Liver (tissue), 9 donors: ENCODE results near the gene TMEM232. TPM values are rescaled to one million over a fixed set of nuclear protein-coding genes. Genes with fewer than 3 reads are reported as not detected.

ENCODE experiments used
- DNase-seq: peaks from one replicate; pipeline ENCODE4 v3.0.0-alpha.2; 2017; ENCODE audit warnings: low spot score
- H3K27ac ChIP-seq, 2 donors: one replicate each; pipeline ENCODE4 v1.7.0; 2013; ENCODE audit warnings: inconsistent platforms in 2 of 2, low read length in 2 of 2, control low read depth in 1 of 2, low read depth in 1 of 2, mild to moderate bottlenecking in 1 of 2
- H3K27me3 ChIP-seq, 4 donors: one replicate each; pipeline versions ENCODE4 v1.6.1 to v1.7.0; 2013; ENCODE audit warnings: low read length in 3 of 4, inconsistent platforms in 1 of 4, mild to moderate bottlenecking in 1 of 4, moderate library complexity in 1 of 4; ENCODE audit not compliant: control insufficient read depth in 4 of 4, insufficient read depth in 4 of 4
- H3K36me3 ChIP-seq, 4 donors: one replicate each; pipeline versions ENCODE4 v1.6.1 to v1.7.0; 2013; ENCODE audit warnings: low read length in 3 of 4, mild to moderate bottlenecking in 3 of 4, low read depth in 1 of 4, moderate library complexity in 1 of 4; ENCODE audit not compliant: control insufficient read depth in 4 of 4, insufficient read depth in 3 of 4
- H3K4me1 ChIP-seq, 4 donors: one replicate each; pipeline versions ENCODE4 v1.6.1 to v1.7.0; 2013; ENCODE audit warnings: low read length in 3 of 4, mild to moderate bottlenecking in 3 of 4, moderate library complexity in 1 of 4; ENCODE audit not compliant: control insufficient read depth in 4 of 4, insufficient read depth in 4 of 4
- H3K4me3 ChIP-seq, 3 donors: one replicate each; pipeline versions ENCODE4 v1.6.1 to v1.7.0; 2013; ENCODE audit warnings: low read length in 3 of 3, control low read depth in 1 of 3, low read depth in 1 of 3, mild to moderate bottlenecking in 1 of 3
- H3K9ac ChIP-seq, 2 donors: one replicate each; pipeline ENCODE4 v1.7.0; 2013; ENCODE audit warnings: low read length in 2 of 2, mild to moderate bottlenecking in 2 of 2, moderate library complexity in 2 of 2, control low read depth in 1 of 2, low read depth in 1 of 2
- H3K9me3 ChIP-seq, 4 donors: one replicate each; pipeline versions ENCODE4 v1.6.1 to v1.7.0; 2013; ENCODE audit warnings: low read length in 3 of 4; ENCODE audit not compliant: control insufficient read depth in 4 of 4
- ATF3 ChIP-seq: IDR thresholded peaks from 2 replicates; pipeline ENCODE4 v1.6.1; 2016; ENCODE audit warnings: antibody characterized with exemption
- CTCF ChIP-seq: fragments of 150-350 bp; IDR thresholded peaks from 2 replicates; pipeline ENCODE4 v1.5.1; 2017; ENCODE audit warnings: improper control_type of control experiment, low read depth, low read length; ENCODE audit not compliant: missing input control
- EGR1 ChIP-seq, 2 donors: IDR thresholded peaks; 2 replicates each; pipeline ENCODE4 v1.6.1; 2016 to 2018; ENCODE audit warnings: antibody characterized with exemption in 2 of 2, low read depth in 2 of 2
- FOXA1 ChIP-seq: IDR thresholded peaks from 2 replicates; pipeline ENCODE4 v1.6.1; 2016; ENCODE audit warnings: antibody characterized with exemption
- FOXA2 ChIP-seq: IDR thresholded peaks from 2 replicates; pipeline ENCODE4 v1.6.1; 2016; ENCODE audit warnings: antibody characterized with exemption
- GABPA ChIP-seq, 2 donors: IDR thresholded peaks in 1 of 2; conservative IDR thresholded peaks in 1 of 2; 2 replicates each; pipeline ENCODE4 v1.6.1; 2016; ENCODE audit warnings: antibody characterized with exemption in 2 of 2, mild to moderate bottlenecking in 1 of 2, moderate library complexity in 1 of 2
- HNF4A ChIP-seq, 2 donors: conservative IDR thresholded peaks; 2 replicates each; pipeline ENCODE4 v1.6.1; 2016; ENCODE audit warnings: antibody characterized with exemption in 2 of 2, mild to moderate bottlenecking in 2 of 2
- HNF4G ChIP-seq: IDR thresholded peaks from 2 replicates; pipeline ENCODE4 v1.6.1; 2016; ENCODE audit warnings: antibody characterized with exemption
- JUND ChIP-seq, 2 donors: IDR thresholded peaks; 2 replicates each; pipeline ENCODE4 v1.6.1; 2016; ENCODE audit warnings: antibody characterized with exemption in 2 of 2
- MAX ChIP-seq: IDR thresholded peaks from 2 replicates; pipeline ENCODE4 v1.6.1; 2016; ENCODE audit warnings: antibody characterized with exemption
- NR2F2 ChIP-seq: IDR thresholded peaks from 2 replicates; pipeline ENCODE4 v1.6.1; 2016; ENCODE audit warnings: antibody characterized with exemption
- RAD21 ChIP-seq, 2 donors: IDR thresholded peaks; 2 replicates each; pipeline ENCODE4 v1.6.1; 2016; ENCODE audit warnings: antibody characterized with exemption in 2 of 2, mild to moderate bottlenecking in 2 of 2
- REST ChIP-seq: IDR thresholded peaks from 2 replicates; pipeline ENCODE4 v1.6.1; 2016; ENCODE audit warnings: antibody characterized with exemption, mild to moderate bottlenecking
- RXRA ChIP-seq, 2 donors: IDR thresholded peaks; 2 replicates each; pipeline ENCODE4 v1.6.1; 2017 to 2018; ENCODE audit warnings: antibody characterized with exemption in 2 of 2, mild to moderate bottlenecking in 1 of 2
- SP1 ChIP-seq: IDR thresholded peaks from 2 replicates; pipeline ENCODE4 v1.6.1; 2018; ENCODE audit warnings: antibody characterized with exemption, mild to moderate bottlenecking
- TAF1 ChIP-seq: conservative IDR thresholded peaks from 2 replicates; pipeline ENCODE4 v1.6.1; 2016; ENCODE audit warnings: antibody characterized with exemption, mild to moderate bottlenecking
- ZBTB33 ChIP-seq: IDR thresholded peaks from 2 replicates; pipeline ENCODE4 v1.6.1; 2016; ENCODE audit warnings: antibody characterized with exemption
- WGBS: extraction: QIAGEN DNeasy Blood & Tissue Kit; methylation state at CpG from one replicate; pipeline ENCODE4 v1.1.7; 2013; 5-methylcytosine and 5-hydroxymethylcytosine counted together
- polyA plus RNA-seq, 2 donors: library from polyadenylated mRNA; stranded (reverse) in 1 of 2; unstranded in 1 of 2; fragments of 200-250 nt in 1 of 2; fragments of >200 nt in 1 of 2; fragmentation: Nextera tagmentation in 1 of 2; extraction: Ambion mirVana in 1 of 2; gene quantifications; one replicate each; pipeline versions ENCODE4 v1.2.1 to v1.2.3, GENCODE V29; 2013 to 2015
- total RNA-seq, 2 donors: library from RNA; depleted of rRNA; stranded (reverse); fragments of >200 nt; gene quantifications; one replicate each; pipeline ENCODE4 v1.2.3, GENCODE V29; 2014
- donor health status: healthy.
- donor health status: healthy.
- donor health status: healthy.
- donor health status: healthy.
- donor health status: healthy.

Gene TMEM232
- total and polyA plus RNA-seq, 4 donors: 0.39 to 2.5 (median 1.0) TPM

- TF ChIP-seq GABPA (IDR thresholded peaks at IDR 0.05 in 1 of 2, conservative IDR thresholded peaks at IDR 0.05 in 1 of 2) (no peak), FOXA1 (no peak), TAF1 (no peak), HNF4G (no peak), EGR1 (IDR thresholded peaks at IDR 0.05; ENCODE audit: low read depth in 2 of 2) (no peak), CTCF (no peak)
Measured at GRCh38 chr5:110769000-110769681, 42.7 kb upstream of the TMEM232 start (continued).

GRCh38 chr5:110768138-110768860, 41.8 kb upstream of the TMEM232 start:
- H3K27ac ChIP-seq: no peak overlapping the region
- DNase-seq: no peak
- no peaks in the 10 kb centered on the region for H3K9me3 ChIP-seq
- no peak overlapping the region for H3K9ac ChIP-seq
- no peak overlapping the region for H3K4me3 ChIP-seq
- H3K27me3 ChIP-seq: no peaks in the 10 kb centered on the region
- peaks cover 0 to 1% (median 0%) of the 10 kb centered on the region in 4 donors for H3K4me1 ChIP-seq
- WGBS: 73% methylated on average over 4 of the region's 4 CpGs
- no peaks in the 10 kb centered on the region for H3K36me3 ChIP-seq
- TF ChIP-seq FOXA2: no peak
- TF ChIP-seq JUND (IDR thresholded peaks at IDR 0.05): no peak
- no peak for TF ChIP-seq RAD21 (IDR thresholded peaks at IDR 0.05)
- TF ChIP-seq ZBTB33: no peak
- no peak for TF ChIP-seq REST
- TF ChIP-seq NR2F2: no peak
- TF ChIP-seq HNF4A (conservative IDR thresholded peaks at IDR 0.05): no peak
- no peak for TF ChIP-seq HNF4G
- TF ChIP-seq ATF3: no peak
- TF ChIP-seq SP1: no peak
- TF ChIP-seq MAX: no peak
- TF ChIP-seq FOXA1: no peak
- no peak for TF ChIP-seq TAF1
- TF ChIP-seq GABPA (IDR thresholded peaks at IDR 0.05 in 1 of 2, conservative IDR thresholded peaks at IDR 0.05 in 1 of 2): no peak
- TF ChIP-seq RXRA (IDR thresholded peaks at IDR 0.05): no peak
- TF ChIP-seq EGR1 (IDR thresholded peaks at IDR 0.05; ENCODE audit: low read depth in 2 of 2): no peak
